DOHH2 (cell line): ENCODE data around the gene C9orf50.

ENCODE experiments used
- EZH2phosphoT487 ChIP-seq: fragments of 200-600 bp; sonication (generic); IDR thresholded peaks from 2 replicates; pipeline ENCODE4 v1.6.1; 2017; ENCODE audit warnings: borderline replicate concordance, mild to moderate bottlenecking, antibody characterized with exemption, low read length, moderate library complexity, mixed read lengths
- TF ChIP-seq, protein P1 (sequence below): fragments of 200-600 bp; sonication (generic); IDR thresholded peaks from one replicate; pipeline ENCODE4 v1.5.1; 2014; ENCODE audit warnings: antibody characterized with exemption, mild to moderate bottlenecking, low read depth, low read length; ENCODE audit not compliant: poor library complexity, severe bottlenecking

GRCh38 chr9:129667378-129667777 is 46.5 kb upstream of the C9orf50 start:
- TF ChIP-seq, protein P1, sequence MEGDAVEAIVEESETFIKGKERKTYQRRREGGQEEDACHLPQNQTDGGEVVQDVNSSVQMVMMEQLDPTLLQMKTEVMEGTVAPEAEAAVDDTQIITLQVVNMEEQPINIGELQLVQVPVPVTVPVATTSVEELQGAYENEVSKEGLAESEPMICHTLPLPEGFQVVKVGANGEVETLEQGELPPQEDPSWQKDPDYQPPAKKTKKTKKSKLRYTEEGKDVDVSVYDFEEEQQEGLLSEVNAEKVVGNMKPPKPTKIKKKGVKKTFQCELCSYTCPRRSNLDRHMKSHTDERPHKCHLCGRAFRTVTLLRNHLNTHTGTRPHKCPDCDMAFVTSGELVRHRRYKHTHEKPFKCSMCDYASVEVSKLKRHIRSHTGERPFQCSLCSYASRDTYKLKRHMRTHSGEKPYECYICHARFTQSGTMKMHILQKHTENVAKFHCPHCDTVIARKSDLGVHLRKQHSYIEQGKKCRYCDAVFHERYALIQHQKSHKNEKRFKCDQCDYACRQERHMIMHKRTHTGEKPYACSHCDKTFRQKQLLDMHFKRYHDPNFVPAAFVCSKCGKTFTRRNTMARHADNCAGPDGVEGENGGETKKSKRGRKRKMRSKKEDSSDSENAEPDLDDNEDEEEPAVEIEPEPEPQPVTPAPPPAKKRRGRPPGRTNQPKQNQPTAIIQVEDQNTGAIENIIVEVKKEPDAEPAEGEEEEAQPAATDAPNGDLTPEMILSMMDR = no peak
- no peak for TF ChIP-seq EZH2phosphoT487
